Activated T-helper 1 cell treated with Interleukin-2 at 50 U/mL for 16 hours (primary cell): ENCODE measurements around the gene MMP23B.
"Not testable (repeated sequence)": the region's sequence is repeated elsewhere in the genome, so short reads cannot be mapped to it uniquely, and the experiment has no call there.

Experiments
- DNase-seq: peaks from one replicate; pipeline ENCODE4 v3.0.0-alpha.2; 2020; ENCODE audit warnings: low read depth

MMP23B gene

DNA sequence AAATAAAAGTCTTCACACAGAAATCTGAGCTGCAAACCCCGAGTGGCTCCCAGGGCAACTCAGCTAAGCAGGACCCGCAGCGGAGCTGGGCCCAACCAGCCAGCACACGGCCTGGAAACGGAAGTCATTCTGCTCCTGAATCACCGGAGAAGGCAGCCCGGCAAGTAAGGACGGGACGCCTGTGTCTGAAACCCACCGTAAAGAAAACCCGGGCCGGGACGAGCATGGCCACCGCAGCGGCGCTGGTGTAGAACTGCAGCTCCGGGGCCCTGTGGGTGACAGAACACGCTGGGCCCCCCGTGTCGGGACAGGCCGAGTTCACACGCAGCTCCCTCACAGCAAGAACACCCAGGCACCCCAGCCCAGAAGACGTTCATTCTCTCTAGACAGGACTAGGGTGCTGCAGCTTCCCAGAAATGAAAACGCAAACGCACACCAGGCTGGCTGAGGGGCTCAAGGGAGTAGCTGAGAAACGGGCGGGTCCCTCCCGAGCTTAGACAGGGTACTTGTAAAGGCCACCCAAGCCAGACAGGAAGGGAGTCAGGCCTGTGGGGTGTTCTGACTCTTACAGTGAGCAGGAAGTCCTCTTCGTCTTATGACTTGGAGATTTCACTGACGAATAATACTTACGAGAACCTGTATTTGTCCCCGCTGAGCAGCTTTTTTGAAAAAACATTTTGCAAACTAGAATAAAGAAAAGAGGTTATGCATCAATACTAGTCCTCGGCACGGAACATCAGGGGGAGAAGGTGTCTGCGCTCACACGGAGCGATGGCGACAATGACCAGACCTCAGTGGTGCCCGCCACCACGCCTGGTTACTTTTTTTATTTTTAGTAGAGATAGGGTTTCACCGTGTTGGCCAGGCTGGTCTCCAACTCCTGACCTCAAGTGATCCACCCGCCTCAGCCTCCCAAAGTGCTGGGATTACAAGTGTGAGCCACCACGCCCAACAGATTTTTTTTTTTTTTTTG, 37.8 kb downstream of the MMP23B start:
- DNase-seq = no peak

- no peak for DNase-seq
Observed at GRCh38 chr1:1670866-1671265, 38.9 kb downstream of the MMP23B start.

DNA sequence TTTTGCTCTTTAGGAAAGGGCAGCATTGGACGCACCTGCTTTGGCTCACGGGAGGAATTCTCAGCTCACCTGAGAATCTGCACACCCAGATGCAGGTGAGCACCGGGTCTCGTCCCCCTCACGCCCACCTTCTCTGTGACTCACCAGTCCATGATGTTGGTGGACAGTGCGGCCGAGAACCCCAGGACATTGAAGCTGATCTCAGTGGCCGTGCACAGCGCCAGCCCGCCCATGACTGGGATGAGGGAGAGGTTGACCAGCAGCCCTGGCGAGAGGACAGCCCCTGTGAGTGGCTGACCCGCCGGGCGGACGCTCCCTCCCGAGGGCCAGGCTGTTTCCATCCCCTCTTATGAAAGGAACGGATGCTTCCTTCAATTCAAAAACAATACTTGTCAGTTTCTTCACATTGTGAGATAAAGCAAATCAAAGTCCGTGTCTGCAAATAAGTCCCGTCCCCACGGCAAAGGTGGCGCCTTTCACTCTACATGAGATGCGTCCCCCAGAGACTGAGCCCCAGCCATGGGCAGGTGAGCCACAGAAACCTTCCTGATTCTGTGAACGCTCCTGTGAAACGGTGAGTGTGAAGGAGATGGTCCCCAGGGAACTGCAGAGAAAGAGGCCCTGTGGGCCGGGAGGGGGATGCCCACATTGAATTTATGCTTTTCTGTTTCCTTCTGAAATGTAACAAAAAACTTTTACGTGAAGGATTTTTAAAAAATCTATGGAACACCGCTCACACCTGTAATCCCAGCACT, 39.6 kb downstream of the MMP23B start:
- no peak for DNase-seq

GRCh38 chr1:1672181-1672965, 40.4 kb downstream of the MMP23B start:
- no peak for DNase-seq

DNA sequence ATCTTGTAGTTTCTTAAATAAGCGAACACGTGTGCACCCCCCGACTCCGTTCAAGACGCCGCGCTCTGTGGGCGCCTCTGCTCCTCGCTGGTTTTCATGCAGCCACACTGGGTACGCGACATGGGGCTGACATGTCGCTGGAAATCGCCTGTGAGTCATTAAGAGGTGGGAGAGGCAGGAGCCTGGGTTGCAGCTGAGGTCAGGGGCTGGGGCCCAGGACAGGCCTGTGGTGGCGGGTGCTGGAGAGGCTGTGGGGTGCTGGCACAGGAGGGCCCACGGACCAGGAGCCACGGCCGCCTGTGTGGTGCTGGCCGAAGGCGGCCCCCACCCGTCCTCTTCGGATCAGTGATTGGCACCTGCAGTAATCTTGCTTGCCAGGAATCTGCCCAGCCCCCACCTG, 42.8 kb downstream of the MMP23B start:
- DNase-seq = not testable (repeated sequence)

GRCh38 chr1:1675218-1675617, 43.2 kb downstream of the MMP23B start:
- not testable (repeated sequence) for DNase-seq

DNA sequence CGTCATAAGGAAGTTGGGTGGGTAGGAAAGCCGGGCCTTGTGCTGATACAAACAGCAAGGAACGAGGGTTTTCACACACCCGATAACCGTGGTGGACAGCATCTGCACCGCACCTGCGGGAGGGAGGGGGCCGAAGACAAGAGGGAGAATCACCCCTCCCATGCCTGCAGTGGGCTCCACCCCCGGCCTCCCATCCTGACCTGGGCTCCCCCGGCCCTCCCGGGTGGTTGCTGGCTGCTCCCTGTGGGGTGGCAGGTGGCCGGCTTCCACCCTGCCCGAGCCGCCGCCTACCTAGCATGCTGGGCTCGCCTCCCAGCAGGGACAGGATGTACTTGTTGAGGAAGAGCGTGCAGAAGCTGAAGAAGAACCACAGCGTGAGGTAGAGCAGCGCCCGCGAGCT, 44.1 kb downstream of the MMP23B start:
- DNase-seq = not testable (repeated sequence)

- peak; percentile 33 for DNase-seq
Observed at GRCh38 chr1:1677718-1678580, 46.0 kb downstream of the MMP23B start.

DNA sequence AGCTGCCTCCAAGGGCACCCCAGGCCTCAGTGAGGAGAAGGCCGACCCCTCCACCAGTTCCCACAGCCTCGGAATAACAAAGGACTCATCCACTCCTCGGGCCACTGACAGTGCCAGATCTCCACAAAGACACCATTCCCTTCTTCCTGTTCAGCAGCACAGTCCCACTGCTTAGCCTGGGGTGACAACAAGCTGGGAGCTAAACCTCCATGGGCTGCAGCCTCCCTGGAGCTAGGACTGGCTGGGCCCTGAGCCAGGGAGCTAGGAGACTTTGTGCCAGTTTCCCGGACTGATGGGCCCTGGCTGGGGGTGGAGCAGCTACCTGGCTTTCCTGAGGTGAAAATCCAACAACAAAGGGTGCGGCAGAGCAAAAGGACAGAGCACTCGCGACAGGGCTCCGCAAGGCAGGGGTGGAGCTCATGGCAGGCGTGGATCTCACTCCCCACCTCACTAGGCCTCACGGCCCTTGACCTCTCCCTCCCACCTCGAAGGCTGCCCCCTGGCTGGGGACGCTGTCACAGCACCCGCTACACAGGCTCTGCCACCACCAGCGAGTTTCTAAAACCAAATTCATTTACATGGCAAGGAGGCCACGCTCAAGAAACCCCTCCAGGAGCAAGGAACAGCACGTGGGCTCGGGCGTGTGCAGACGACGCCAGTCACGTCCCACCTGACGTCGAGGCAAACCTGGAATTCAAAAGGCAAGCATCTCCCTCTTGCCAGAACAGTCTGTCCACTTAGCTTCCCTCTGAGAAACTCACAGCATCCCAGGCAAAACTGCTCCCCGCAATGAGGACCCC, 46.8 kb downstream of the MMP23B start:
- DNase-seq = no peak

DNA sequence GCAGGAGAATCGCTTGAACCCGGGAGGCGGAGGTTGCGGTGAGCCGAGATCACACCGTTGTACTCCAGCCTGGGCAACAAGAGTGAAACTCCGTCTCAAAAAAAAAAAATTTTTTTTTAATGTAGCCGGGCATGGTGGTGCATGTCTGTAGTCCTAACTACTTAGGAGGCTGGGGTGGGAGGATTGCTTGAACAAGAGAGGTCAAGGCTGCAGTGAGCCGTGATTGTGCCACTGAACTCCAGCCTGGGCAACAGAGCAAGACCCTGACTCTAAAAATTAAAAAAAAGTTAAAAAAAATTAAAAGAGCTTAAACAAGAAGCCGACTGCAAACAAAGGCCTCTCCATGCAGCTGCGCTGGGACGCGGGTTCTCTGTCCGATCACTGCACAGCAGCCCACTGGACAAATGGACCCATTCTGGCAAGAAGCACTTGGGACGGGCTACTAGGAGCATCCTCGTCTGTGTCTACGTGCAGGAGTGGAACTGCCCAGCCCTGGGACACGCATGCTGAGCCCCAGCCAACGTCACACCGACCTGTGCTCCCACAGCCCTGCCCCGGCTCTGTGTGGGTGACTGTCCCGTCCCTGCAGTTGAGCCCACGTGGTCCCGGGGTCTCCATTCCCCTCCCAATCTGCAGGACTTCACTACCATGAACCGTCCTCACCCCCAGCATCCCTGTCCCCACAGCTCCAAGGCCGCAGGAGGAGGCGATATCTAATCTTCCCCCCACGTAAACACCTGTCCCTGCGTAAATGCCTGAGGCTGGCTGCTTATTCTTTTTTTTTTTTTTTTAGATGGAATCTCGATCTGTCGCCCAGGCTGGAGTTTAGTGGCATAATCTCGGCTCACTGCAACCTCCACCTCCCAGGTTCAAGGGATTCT, 48.3 kb downstream of the MMP23B start:
- DNase-seq = no peak

DNA sequence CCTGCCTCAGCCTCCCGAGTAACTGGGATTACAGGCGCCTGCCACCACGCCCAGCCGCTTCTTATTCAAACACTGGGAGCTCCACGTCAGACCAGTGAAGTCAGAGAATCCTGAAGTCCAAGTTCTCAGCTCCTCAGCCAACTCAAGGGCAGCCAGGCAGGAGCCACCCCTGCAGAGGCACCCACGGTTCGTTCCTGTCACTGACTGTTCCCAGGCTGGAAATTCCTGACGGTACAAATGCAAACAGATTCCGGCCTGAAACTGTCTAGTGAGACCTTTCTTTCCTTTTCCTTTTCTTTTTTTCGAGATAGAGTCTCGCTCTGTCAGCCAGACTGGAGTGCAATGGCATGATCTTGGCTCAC, 48.9 kb downstream of the MMP23B start:
- no peak for DNase-seq

- DNase-seq = no peak
Observed at GRCh38 chr1:1683104-1683905, 51.3 kb downstream of the MMP23B start.
